GM12891 (cell line): ENCODE data around the gene LRRC72. TPM values are rescaled to one million over a fixed set of nuclear protein-coding genes. Genes with fewer than 3 reads are reported as not detected.

Experiments used
- DNase-seq: peaks from one replicate; pipeline ENCODE4 v3.0.0; 2011; ENCODE audit warnings: low spot score; ENCODE audit not compliant: insufficient read length
- FAIRE-seq: peaks from 2 replicates; lab custom pipeline; 2011; peaks lifted over from hg19 to GRCh38; lab: Jason Lieb, UNC
- PAX5 ChIP-seq: IDR thresholded peaks from 2 replicates; pipeline ENCODE4 v1.6.1; 2011; ENCODE audit warnings: low read length, moderate library complexity, mild to moderate bottlenecking; ENCODE audit not compliant: insufficient read depth, severe bottlenecking
- POLR2A ChIP-seq: IDR thresholded peaks from 2 replicates; pipeline ENCODE4 v1.6.1; 2011; ENCODE audit warnings: low read depth, low read length, control low read depth
- POLR2AphosphoS5 ChIP-seq: IDR thresholded peaks from 2 replicates; pipeline ENCODE4 v1.6.1; 2011; ENCODE audit warnings: low read depth, low read length, control low read depth
- POU2F2 ChIP-seq: IDR thresholded peaks from 2 replicates; pipeline ENCODE4 v1.6.1; 2011; ENCODE audit warnings: low read depth, mild to moderate bottlenecking, control low read depth, low read length, moderate library complexity
- SPI1 ChIP-seq: IDR thresholded peaks from 2 replicates; pipeline ENCODE4 v1.6.1; 2011; ENCODE audit warnings: low read depth, low read length, control low read depth
- TAF1 ChIP-seq: IDR thresholded peaks from 2 replicates; pipeline ENCODE4 v1.6.1; 2011; ENCODE audit warnings: low read depth, low read length, control low read depth
- polyA plus RNA-seq: library from polyadenylated mRNA; unstranded; fragments of >200 nt; gene quantifications from one replicate; pipeline ENCODE4 v1.2.1, GENCODE V29; 2012; ENCODE audit warnings: low read depth, missing spikeins, inconsistent platforms; ENCODE audit not compliant: missing spikeins

Gene LRRC72
- not detected for polyA plus RNA-seq

- FAIRE-seq (no peak), DNase-seq (no peak)
- TF ChIP-seq POU2F2 (no peak), SPI1 (no peak), POLR2A (no peak), POLR2AphosphoS5 (no peak), PAX5 (no peak), TAF1 (no peak)
Measured at GRCh38 chr7:16526742-16527540, at the start of gene LRRC72. Gene LRRC72 (plus strand): TSS chr7:16526825. CDS start chr7:16526953, 128 bp downstream.

- no peak for FAIRE-seq
- no peak for DNase-seq
- no peak for TF ChIP-seq POLR2AphosphoS5
- no peak for TF ChIP-seq POLR2A
- no peak for TF ChIP-seq TAF1
- no peak for TF ChIP-seq POU2F2
Measured at GRCh38 chr7:16479161-16479560, 47.5 kb upstream of the LRRC72 start.

GRCh38 chr7:16479591-16479990 is 47.0 kb upstream of the LRRC72 start:
- FAIRE-seq (no peak), DNase-seq (no peak)
- TF ChIP-seq POLR2A (no peak), SPI1 (no peak), TAF1 (no peak), POU2F2 (no peak), POLR2AphosphoS5 (no peak), PAX5 (no peak)

- DNase-seq (no peak), FAIRE-seq (no peak)
- TF ChIP-seq TAF1 (no peak), POLR2A (no peak), SPI1 (no peak), POLR2AphosphoS5 (no peak)
Measured at GRCh38 chr7:16484453-16485158, 42.0 kb upstream of the LRRC72 start.

GRCh38 chr7:16491148-16491547 is 35.5 kb upstream of the LRRC72 start:
- FAIRE-seq: no peak
- DNase-seq: no peak
- TF ChIP-seq POLR2A (no peak), POLR2AphosphoS5 (no peak), SPI1 (no peak), POU2F2 (no peak), PAX5 (no peak)

GRCh38 chr7:16492513-16493062 is 34.0 kb upstream of the LRRC72 start:
- no peak for FAIRE-seq
- TF ChIP-seq POLR2A: no peak
- no peak for TF ChIP-seq POLR2AphosphoS5
- no peak for TF ChIP-seq POU2F2
- no peak for TF ChIP-seq SPI1
- DNase-seq: no peak

- no peak for FAIRE-seq
- no peak for TF ChIP-seq SPI1
- DNase-seq: no peak
Measured at GRCh38 chr7:16493266-16493665, 33.4 kb upstream of the LRRC72 start.

- FAIRE-seq: no peak
Measured at GRCh38 chr7:16494551-16494950, 32.1 kb upstream of the LRRC72 start.

GRCh38 chr7:16494955-16495719 is 31.5 kb upstream of the LRRC72 start:
- DNase-seq: no peak
- TF ChIP-seq PAX5 (no peak), SPI1 (no peak), POLR2AphosphoS5 (no peak)
- FAIRE-seq: no peak

More at GRCh38 chr7:16494551-16494950, 32.1 kb upstream of the LRRC72 start:
- DNase-seq: no peak
- TF ChIP-seq POLR2A (no peak), PAX5 (no peak), POU2F2 (no peak), POLR2AphosphoS5 (no peak), SPI1 (no peak), TAF1 (no peak)

- DNase-seq: no peak
- FAIRE-seq: no peak
- TF ChIP-seq POU2F2 (no peak), TAF1 (no peak)
Measured at GRCh38 chr7:16498122-16498521, 28.5 kb upstream of the LRRC72 start.
